Large intestine (tissue), 3 donors: ENCODE results near the gene CCDC88C. TPM values are rescaled to one million over a fixed set of nuclear protein-coding genes. Genes with fewer than 3 reads are reported as not detected.

Experiments used
- DNase-seq, 2 donors: peaks; one replicate each; pipeline versions ENCODE4 v3.0.0 to v3.0.0-alpha.2; 2013
- H3K27ac ChIP-seq: one replicate; pipeline ENCODE4 v1.5.1; 2013; ENCODE audit warnings: low read length
- H3K27me3 ChIP-seq: 2 replicates; pipeline ENCODE4 v1.6.1; 2013; ENCODE audit warnings: low read length; ENCODE audit not compliant: control insufficient read depth, insufficient read depth
- H3K36me3 ChIP-seq: 2 replicates; pipeline ENCODE4 v1.6.1; 2013; ENCODE audit warnings: low read length; ENCODE audit not compliant: control insufficient read depth, insufficient read depth
- H3K4me1 ChIP-seq: one replicate; pipeline ENCODE4 v1.6.1; 2013; ENCODE audit warnings: low read length; ENCODE audit not compliant: control insufficient read depth, insufficient read depth
- H3K4me3 ChIP-seq: one replicate; pipeline ENCODE4 v1.5.1; 2013; ENCODE audit warnings: low read length
- H3K9me3 ChIP-seq: one replicate; pipeline ENCODE4 v1.6.1; 2013; ENCODE audit warnings: mild to moderate bottlenecking, low read depth, low read length, moderate library complexity; ENCODE audit not compliant: control insufficient read depth
- WGBS: methylation state at CpG from one replicate; pipeline ENCODE4 v1.1.5; 2013; ENCODE audit warnings: low lambda C conversion rate; ENCODE audit not compliant: insufficient coverage; 5-methylcytosine and 5-hydroxymethylcytosine counted together
- polyA plus RNA-seq: library from polyadenylated mRNA; unstranded; fragments of 120-200 nt; gene quantifications from one replicate; pipeline ENCODE4 v1.2.1, GENCODE V29; 2013

Gene CCDC88C
- polyA plus RNA-seq, 1 donor = 28.0 TPM

- Histone ChIP-seq H3K36me3 (no peaks in the 10 kb centered on the region), H3K4me3 (no peak overlapping the region), H3K9me3 (no peaks in the 10 kb centered on the region), H3K4me1 (no peaks in the 10 kb centered on the region), H3K27me3 (peaks cover 5% of the 10 kb centered on the region), H3K27ac (no peak overlapping the region)
- WGBS = 80% methylated on average over 1 of the region's 6 CpGs
- no peak for DNase-seq
These were observed 174.5 kb downstream of the CCDC88C start for GRCh38 chr14:91243074-91243471.

GRCh38 chr14:91242635-91243034, 175.0 kb downstream of the CCDC88C start:
- Histone ChIP-seq H3K4me1 (no peaks in the 10 kb centered on the region), H3K4me3 (no peak overlapping the region), H3K9me3 (no peaks in the 10 kb centered on the region), H3K27me3 (peaks cover 5% of the 10 kb centered on the region), H3K27ac (no peak overlapping the region), H3K36me3 (no peaks in the 10 kb centered on the region)
- no peak for DNase-seq
- WGBS = no CpG with 5 or more reads among the region's 4 CpGs

- peaks cover 5% of the 10 kb centered on the region for H3K27me3 ChIP-seq
- no peaks in the 10 kb centered on the region for H3K9me3 ChIP-seq
- WGBS = 63% methylated on average over 2 of the region's 7 CpGs
- no peak for DNase-seq
- H3K4me3 ChIP-seq = no peak overlapping the region
- H3K4me1 ChIP-seq = no peaks in the 10 kb centered on the region
- H3K27ac ChIP-seq = no peak overlapping the region
- no peaks in the 10 kb centered on the region for H3K36me3 ChIP-seq
These were observed 175.8 kb downstream of the CCDC88C start for GRCh38 chr14:91241863-91242262.

DNA sequence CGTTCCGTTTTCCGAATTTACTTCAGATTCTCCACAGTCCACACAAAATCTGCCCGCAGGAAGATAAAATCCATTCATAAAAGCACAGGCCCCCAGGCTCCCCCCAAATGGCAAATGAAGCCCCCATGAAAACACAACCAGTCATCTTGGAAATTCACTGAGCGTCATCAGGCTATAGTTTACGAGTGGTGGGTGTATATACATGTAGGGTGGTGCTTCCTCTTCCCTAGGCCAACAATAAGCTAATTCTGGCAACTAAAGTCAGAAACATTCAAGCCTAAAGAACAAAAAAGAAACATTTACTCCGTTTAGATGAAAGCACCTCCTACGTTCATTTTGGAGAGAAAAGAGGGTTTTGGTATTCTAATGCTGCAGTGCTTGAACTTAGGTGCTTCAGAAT, 179.0 kb downstream of the CCDC88C start:
- Histone ChIP-seq H3K4me1 (peaks cover 6% of the 10 kb centered on the region), H3K9me3 (peaks cover 10% of the 10 kb centered on the region), H3K27ac (no peak overlapping the region), H3K36me3 (no peaks in the 10 kb centered on the region), H3K4me3 (no peak overlapping the region), H3K27me3 (no peaks in the 10 kb centered on the region)
- 100% methylated on average over 4 of the region's 8 CpGs for WGBS
- DNase-seq = no peak

GRCh38 chr14:91238085-91238484, 179.5 kb downstream of the CCDC88C start:
- H3K4me3 ChIP-seq = no peak overlapping the region
- DNase-seq = no peak
- H3K36me3 ChIP-seq = no peaks in the 10 kb centered on the region
- no CpG with 5 or more reads among the region's 4 CpGs for WGBS
- no peaks in the 10 kb centered on the region for H3K27me3 ChIP-seq
- H3K27ac ChIP-seq = no peak overlapping the region
- peaks cover 14% of the 10 kb centered on the region for H3K9me3 ChIP-seq
- H3K4me1 ChIP-seq = peaks cover 6% of the 10 kb centered on the region

DNA sequence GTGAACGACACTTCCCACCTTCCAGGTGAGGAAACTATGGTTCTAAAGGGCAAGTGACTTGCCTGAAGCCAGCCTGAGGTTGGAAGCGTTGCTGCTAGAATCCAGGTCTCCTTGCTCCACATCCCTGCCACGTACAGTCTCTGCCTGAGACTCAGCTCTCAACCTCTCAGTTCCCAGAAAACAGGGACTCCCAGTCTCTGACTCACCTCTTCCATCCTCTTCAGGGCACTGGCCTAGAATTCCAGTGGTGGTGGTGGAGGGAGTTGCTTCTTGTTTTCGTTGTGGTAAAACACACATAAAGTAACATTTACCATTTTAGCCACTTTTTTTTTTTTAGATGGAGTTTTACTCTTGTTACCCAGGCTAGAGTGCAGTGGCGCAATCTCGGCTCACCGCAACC, 180.4 kb downstream of the CCDC88C start:
- Histone ChIP-seq H3K4me1 (peaks cover 6% of the 10 kb centered on the region), H3K4me3 (no peak overlapping the region), H3K9me3 (peaks cover 14% of the 10 kb centered on the region), H3K36me3 (no peaks in the 10 kb centered on the region), H3K27me3 (no peaks in the 10 kb centered on the region), H3K27ac (no peak overlapping the region)
- no peak for DNase-seq
- 100% methylated on average over 1 of the region's 7 CpGs for WGBS

DNA sequence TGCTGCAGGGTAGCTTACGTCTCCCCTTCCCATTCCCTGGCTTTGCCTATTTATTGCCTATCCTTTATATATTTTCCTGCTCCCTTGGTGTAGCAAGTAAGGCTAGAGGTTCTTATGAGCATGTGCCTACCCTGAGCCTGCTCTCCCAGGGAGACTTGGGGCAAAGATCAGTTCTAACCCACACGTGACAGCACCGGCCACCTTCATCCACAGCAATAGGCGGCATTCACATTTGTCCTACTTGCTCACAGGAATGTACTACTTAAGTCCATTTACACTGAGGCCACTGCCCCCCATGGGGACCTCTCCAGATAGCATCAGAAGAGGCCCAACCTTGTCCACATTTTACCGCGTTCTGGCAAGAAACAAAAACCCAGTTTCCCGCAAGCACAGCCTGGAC, 181.8 kb downstream of the CCDC88C start:
- no peaks in the 10 kb centered on the region for H3K27me3 ChIP-seq
- peak overlapping the region; percentile 48 for H3K27ac ChIP-seq
- H3K9me3 ChIP-seq = peaks cover 14% of the 10 kb centered on the region
- DNase-seq = peak; percentile 48 to 71
- peaks cover 6% of the 10 kb centered on the region for H3K4me1 ChIP-seq
- peaks cover 7% of the 10 kb centered on the region for H3K36me3 ChIP-seq
- WGBS = 100% methylated on average over 1 of the region's 7 CpGs
- H3K4me3 ChIP-seq = no peak overlapping the region

- no peaks in the 10 kb centered on the region for H3K27me3 ChIP-seq
- no peak for DNase-seq
- peaks cover 8% of the 10 kb centered on the region for H3K36me3 ChIP-seq
- WGBS = no CpG with 5 or more reads among the region's 16 CpGs
- no peak overlapping the region for H3K27ac ChIP-seq
- H3K4me3 ChIP-seq = no peak overlapping the region
- peaks cover 6% of the 10 kb centered on the region for H3K4me1 ChIP-seq
- peaks cover 14% of the 10 kb centered on the region for H3K9me3 ChIP-seq
These were observed 182.9 kb downstream of the CCDC88C start for GRCh38 chr14:91234791-91235114.

DNA sequence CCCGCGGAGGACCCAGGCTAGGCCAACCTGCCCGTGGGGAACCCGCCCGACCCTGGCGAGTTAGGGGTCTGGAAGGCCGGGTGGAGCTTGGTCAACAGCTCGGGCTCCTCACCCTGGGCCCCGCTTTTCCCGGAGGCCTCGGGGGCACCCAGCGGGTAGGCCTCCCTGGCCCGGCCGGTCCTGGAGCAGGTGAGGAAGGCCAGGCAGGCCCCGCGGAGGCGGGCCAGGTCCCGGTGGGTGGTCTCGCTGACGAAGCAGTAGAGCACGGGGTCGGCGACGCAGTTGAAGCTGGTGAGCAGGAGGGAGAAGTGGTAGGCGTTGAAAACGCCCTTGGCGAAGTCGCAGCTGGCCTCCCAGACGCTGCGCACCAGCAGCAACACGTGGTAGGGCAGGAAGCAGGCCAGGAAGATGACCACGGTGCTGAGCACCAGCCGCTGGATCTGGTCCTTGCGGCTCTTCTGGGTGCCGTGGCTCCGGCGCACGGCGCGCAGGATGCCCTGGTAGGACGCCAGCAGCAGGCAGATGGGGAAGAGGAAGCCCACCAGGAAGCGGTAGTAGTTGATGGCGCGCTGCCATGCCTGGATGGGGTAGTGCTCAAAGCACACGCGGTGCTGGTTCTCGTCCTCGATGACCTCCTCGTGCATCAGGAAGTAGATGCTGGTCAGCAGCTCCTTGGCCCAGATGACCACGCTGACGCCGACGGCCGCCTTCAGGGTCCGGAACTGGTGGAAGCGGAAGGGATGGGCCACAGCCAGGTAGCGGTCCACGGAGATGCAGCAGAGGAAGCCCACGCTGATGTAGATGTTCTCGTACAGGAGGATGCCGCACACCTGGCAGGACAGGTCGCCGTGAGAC, 183.5 kb downstream of the CCDC88C start:
- Histone ChIP-seq H3K4me1 (peaks cover 6% of the 10 kb centered on the region), H3K27me3 (no peaks in the 10 kb centered on the region), H3K4me3 (no peak overlapping the region), H3K27ac (no peak overlapping the region), H3K36me3 (peaks cover 8% of the 10 kb centered on the region), H3K9me3 (peaks cover 14% of the 10 kb centered on the region)
- no CpG with 5 or more reads among the region's 63 CpGs for WGBS
- no peak for DNase-seq

DNA sequence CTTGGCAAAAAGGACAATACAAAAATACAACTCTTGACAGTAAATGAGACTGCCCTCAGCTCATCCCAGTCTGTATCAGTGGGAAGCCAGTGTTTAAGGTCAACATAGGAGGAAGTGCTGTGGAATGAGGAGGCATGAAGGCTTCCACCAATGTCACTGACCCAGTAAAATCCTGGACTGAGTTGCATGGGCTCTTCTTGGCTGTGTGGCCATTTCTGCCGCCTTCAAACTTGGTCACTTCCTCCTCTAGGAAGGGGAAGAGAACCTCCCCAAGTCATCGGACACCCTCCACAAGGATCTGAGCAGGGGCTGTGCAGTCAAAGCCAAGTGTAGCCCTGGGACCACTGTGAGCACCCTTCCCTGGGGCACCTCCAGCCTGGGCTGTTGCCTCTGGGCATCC, 185.0 kb downstream of the CCDC88C start:
- WGBS = no CpG with 5 or more reads among the region's 2 CpGs
- H3K27me3 ChIP-seq = no peaks in the 10 kb centered on the region
- peaks cover 6% of the 10 kb centered on the region for H3K4me1 ChIP-seq
- no peak overlapping the region for H3K4me3 ChIP-seq
- H3K9me3 ChIP-seq = peaks cover 14% of the 10 kb centered on the region
- no peak overlapping the region for H3K27ac ChIP-seq
- H3K36me3 ChIP-seq = peaks cover 8% of the 10 kb centered on the region
- DNase-seq = no peak

DNA sequence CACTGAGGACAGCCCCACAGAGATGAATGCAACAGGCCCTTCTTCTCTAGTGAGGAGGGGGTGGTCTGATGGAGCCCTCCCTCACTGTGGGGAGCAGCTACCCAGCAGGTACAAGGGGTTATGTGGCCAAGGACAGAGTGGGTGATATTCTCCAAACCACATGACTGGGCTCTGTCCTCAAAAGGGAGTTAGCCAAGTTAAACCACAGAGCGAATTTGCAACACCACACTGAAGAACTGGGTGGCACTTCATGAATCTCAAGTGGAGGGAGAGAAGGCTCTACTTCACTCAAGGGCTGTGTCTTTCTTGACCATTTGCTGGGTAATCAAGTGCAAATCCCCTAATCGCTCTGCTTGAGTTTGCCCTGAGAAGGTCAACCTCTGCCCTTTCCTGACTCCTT, 185.6 kb downstream of the CCDC88C start:
- WGBS = 100% methylated on average over 1 of the region's 2 CpGs
- no peak for DNase-seq
- Histone ChIP-seq H3K27ac (no peak overlapping the region), H3K4me3 (no peak overlapping the region), H3K4me1 (peaks cover 6% of the 10 kb centered on the region), H3K36me3 (peaks cover 13% of the 10 kb centered on the region), H3K9me3 (peaks cover 14% of the 10 kb centered on the region), H3K27me3 (no peaks in the 10 kb centered on the region)
